22Rv1 (cell line): Measurements from ENCODE around the gene UBE2J1.

ENCODE experiments used
- CTCF ChIP-seq: fragments of 450-650 bp; IDR thresholded peaks from 2 replicates; pipeline ENCODE4 v1.5.1; 2017; ENCODE audit warnings: mild to moderate bottlenecking
- ZFX ChIP-seq: fragments of 450-650 bp; IDR thresholded peaks from 2 replicates; pipeline ENCODE4 v1.6.1; 2017; ENCODE audit warnings: antibody characterized with exemption, borderline replicate concordance

GRCh38 chr6:89301586-89302194 lies 50.8 kb downstream of the UBE2J1 start:
- TF ChIP-seq CTCF = no peak
- TF ChIP-seq ZFX = no peak
